ENCODE results near the gene GPX4.
A peak's percentile ranks its signal among the peaks of the same experiment; 100 is the strongest.
"Not testable (repeated sequence)": the region's sequence is repeated elsewhere in the genome, so short reads cannot be mapped to it uniquely, and the experiment has no call there.

The GPX4 gene

DNA sequence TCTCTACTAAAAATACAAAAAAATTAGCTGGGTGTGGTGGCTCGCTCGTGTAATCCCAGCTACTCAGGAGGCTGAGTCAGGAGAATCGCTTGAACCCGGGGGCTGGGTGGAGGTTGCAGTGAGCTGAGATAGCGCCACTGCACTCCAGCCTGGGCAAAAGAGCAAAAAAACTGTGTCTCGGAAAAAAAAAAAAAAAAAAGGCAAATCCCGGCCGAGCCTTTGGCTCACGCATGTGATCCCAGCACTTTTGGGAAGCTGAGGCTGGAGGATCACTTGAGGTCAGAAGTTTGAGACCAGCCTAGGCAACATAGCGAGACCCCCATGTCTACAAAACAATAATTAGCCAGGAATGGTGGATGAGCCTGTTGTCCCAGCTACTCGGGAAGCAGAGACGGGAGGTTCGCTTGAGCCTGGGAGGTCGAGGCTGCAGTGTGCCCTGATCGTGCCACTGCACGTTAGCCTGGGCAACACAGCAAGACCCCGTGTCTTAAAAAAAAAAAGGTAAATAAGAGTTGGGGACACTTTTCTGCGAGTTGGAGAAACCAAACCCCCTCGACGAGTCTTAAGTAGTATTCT, 574 bp upstream of the GPX4 start:
- DNase-seq = no peak

- peak in 12 of 14 donors; percentile 36 to 82 (median 62) for DNase-seq
Observed at GRCh38 chr19:1104311-1105007, 665 bp downstream of the GPX4 start.

GRCh38 chr19:1105008-1105872, 1.4 kb downstream of the GPX4 start:
- no peak for DNase-seq

DNA sequence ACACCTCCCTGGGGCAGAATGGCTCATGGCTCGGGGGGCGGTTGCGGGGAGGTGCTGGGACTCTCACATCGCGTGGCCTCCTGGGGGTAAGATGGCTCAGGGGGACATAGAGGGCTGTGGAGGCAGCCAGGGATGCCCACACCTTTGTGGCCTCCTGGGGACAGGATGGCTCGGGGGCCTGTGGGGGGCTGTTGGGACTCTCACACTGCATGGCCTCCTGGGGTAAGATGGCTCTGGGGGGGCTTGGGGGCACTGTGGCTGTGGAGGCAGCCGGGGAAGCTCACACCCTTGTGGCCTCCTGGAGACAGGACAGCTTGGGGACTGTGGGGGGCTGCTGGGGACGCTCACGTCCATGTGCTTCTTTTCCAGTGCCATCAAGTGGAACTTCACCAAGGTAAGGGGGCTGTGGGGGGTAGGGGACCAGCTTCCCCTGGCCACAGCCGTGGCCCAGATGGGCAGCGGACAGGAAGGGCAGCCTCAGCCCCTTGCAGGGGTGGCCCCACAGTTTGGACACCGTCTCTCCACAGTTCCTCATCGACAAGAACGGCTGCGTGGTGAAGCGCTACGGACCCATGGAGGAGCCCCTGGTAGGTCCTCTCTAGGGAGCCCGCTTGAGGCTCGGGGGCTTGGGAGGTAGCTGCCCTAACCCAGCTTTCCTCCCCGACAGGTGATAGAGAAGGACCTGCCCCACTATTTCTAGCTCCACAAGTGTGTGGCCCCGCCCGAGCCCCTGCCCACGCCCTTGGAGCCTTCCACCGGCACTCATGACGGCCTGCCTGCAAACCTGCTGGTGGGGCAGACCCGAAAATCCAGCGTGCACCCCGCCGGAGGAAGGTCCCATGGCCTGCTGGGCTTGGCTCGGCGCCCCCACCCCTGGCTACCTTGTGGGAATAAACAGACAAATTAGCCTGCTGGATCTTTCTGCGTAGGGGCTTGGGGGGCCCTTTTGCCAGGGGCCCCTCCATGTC, 2.4 kb downstream of the GPX4 start:
- no peak for DNase-seq

GRCh38 chr19:1106841-1107660, 3.3 kb downstream of the GPX4 start:
- no peak for DNase-seq

- DNase-seq = no peak
Observed at GRCh38 chr19:1107661-1108261, 4.0 kb downstream of the GPX4 start.

- DNase-seq = no peak
Observed at GRCh38 chr19:1108291-1109031, 4.7 kb downstream of the GPX4 start.

DNA sequence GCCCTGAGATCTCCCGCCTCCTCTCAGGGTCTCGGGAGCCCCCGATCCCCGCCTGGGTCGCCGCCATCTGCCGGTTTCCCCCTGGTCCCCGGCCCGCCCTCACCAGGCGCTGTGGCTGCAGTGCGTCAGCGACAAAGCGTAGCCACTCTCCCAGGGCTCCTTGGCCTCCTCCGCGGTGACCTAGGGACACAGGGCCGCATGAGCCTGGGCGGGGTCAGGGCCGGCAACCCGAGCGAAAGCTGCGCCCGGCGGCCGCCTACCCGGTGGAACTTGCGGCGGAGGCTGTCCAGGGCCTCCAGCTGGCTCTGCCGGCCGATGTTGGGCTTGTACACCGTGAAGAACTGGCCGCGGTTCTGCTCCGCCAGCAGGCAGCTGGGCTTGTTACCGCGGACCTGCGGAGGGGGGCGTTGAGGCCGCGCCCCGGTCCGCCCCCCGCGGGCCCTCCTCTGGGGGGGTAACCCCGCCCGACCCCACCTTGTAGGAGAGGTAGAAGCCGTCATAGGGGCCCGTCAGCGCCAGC, 5.3 kb downstream of the GPX4 start:
- no peak for DNase-seq

DNA sequence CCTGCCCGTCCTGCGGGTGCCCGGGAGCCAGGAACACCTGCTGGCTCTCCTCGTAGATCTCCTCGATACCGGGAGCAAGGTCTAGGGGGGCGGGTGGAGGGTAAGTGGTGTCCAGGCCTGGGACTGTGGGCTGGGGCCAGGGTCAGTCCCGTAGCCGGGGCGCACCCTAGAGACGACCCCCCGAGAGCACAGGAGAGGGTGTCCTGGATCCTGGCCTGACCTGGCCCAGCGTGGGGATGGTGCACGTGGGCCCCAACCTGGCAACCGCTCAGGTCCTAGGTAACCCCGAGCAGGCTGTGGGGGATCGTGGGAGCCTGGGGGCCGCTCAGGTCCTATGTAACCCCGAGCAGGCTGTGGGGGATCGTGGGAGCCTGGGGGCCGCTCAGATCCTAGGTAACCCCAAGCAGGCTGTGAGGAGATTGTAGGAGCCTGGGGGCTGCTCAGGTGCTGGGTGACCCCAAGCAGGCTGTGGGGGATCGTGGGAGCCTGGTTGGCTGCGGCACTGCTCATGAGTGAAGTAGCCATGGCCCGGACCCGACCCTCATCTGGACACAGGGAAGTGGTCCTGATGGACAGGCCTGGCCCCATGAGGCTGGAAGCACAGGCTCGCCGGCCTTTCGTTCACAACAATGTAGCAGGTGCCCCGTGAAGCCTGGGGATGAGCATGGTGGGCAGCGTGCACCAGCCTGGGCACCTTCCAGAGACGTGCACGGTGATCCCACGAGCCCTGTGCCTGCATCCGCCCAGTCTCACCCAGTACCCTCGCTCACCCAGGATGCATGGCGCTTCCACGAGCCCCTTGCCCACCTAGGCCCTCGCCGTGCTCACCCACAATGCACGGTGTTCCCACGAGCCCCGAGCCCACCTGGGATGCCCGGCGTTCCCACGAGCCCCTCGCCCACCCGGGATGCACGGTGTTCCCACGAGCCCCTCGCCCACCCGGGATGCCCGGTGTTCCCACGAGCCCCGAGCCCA, 6.2 kb downstream of the GPX4 start:
- no peak for DNase-seq

GRCh38 chr19:1110809-1111640, 7.2 kb downstream of the GPX4 start:
- no peak for DNase-seq

DNA sequence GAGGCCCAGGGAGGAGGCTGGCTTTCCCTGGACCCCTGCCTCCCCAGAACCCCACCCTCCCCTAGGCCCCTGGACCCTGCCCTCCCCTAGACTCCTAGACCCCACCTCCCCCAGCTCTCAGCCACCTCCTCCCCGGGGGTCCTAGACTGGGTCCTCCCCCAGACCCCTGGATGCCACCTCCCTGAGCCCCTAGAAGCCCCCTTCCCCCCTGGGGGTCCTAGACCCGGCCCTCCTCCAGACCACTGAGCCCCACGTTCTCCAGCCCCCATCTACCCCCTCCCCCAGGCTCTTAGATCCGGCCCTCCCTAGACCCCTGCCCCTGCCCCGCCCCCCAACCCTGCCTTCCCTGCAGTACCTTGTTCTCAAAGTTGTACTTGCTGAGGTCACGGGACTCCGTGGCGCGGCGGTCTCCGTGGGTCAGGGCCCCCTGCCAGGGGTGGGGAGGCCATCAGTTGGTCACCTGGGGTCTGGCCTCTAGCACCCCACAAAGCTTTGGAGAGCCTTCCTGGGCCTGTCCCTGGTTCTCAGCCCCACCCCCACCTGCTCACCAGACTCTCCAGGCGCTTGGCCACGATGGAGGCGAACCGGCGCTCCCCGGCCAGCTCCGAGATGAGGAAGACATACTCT, 8.0 kb downstream of the GPX4 start:
- DNase-seq = no peak

- no peak for DNase-seq
Observed at GRCh38 chr19:1112268-1113029, 8.7 kb downstream of the GPX4 start.

- DNase-seq = peak in 13 of 14 donors; percentile 29 to 90 (median 82)
Observed at GRCh38 chr19:1113030-1113985, 9.5 kb downstream of the GPX4 start.

- no peak for DNase-seq
Observed at GRCh38 chr19:1113986-1114483, 10.2 kb downstream of the GPX4 start.

- DNase-seq = not testable (repeated sequence)
Observed at GRCh38 chr19:1114728-1115127, 10.9 kb downstream of the GPX4 start.

Measured in C1 segment of cervical spinal cord (tissue), 14 donors.